GM12864 (cell line): Measurements from ENCODE around the gene GARS1.

Source experiments
- DNase-seq: peaks from one replicate; pipeline ENCODE4 v3.0.0-alpha.2; 2011; ENCODE audit warnings: low read depth
- H3K4me3 ChIP-seq: 2 replicates; pipeline ENCODE4 v1.5.1; 2011; ENCODE audit warnings: mild to moderate bottlenecking, low read depth, low read length, control low read depth
- CTCF ChIP-seq: IDR thresholded peaks from 2 replicates; pipeline ENCODE4 v1.5.1; 2011; ENCODE audit warnings: low read depth, mild to moderate bottlenecking, moderate library complexity, low read length, control low read depth, inconsistent platforms; ENCODE audit errors: missing control alignments

Gene GARS1

DNA sequence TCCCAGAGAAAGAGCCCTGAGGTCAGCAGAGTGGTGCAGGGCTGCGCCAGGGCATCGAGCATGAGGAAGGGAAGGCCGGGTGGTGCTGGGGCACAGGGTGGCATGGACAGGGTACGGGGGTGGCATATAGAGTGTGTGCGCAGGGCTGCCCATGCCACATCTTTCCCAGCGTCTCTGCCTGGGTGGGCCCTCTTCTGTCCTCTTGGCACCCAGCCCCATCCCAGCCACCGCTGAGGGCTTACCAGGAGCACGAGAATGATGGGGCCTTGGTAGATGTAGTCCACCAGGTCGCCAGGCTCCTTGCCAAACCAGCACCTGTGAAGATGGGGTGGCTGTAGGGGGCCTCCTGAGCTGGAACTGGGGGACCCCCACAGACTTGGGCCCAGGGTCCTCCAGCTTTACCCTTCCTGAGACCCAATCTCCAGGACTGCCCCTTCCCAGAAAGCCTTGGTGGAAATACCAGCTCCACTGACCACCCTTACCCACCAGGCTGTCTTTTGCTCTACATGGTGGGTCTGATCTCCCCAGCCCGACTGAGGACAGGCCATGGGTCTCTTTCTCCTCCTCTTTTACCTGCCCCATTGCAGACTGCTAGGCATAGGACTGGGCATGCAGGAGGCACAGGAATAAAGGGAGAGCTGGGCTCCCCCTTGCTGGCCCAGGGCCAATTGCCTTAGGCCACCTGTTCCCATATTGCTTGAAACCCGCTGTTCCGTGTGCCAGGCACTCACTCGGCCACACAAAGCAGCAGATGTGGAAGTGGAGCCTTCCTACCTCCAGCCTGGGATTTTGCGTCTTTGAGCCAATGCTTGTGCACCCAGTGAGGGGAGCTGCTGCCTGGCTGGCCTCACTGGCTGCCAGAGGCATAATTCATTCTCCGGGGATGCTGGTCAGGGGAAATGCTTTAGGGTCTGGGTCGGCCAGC is 65.9 kb downstream of the GARS1 start:
- no peak overlapping the region for H3K4me3 ChIP-seq
- no peak for TF ChIP-seq CTCF
- no peak for DNase-seq

DNA sequence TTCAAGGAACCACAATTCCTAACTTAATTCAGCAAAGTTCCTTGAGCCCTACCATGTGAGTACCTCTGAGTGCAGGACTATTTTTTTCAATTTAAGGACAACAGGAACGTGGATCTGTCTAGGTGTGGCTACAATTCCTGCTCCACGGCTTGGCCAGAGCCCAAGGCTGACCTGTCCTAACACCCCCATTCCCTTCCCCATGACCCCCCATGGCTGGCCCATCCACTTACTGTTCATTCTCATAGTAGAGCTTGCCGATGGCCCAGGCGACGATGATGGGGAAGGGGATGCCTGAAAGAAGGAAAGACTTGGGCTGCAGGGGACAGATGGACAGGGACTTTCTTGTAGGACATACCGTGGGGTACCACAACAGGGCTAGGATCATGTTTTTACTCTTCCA is 67.2 kb downstream of the GARS1 start:
- no peak for TF ChIP-seq CTCF
- no peak for DNase-seq
- no peak overlapping the region for H3K4me3 ChIP-seq

- DNase-seq: no peak
- no peak overlapping the region for H3K4me3 ChIP-seq
- TF ChIP-seq CTCF: no peak
Observed at GRCh38 chr7:30662431-30662939, 67.8 kb downstream of the GARS1 start.

DNA sequence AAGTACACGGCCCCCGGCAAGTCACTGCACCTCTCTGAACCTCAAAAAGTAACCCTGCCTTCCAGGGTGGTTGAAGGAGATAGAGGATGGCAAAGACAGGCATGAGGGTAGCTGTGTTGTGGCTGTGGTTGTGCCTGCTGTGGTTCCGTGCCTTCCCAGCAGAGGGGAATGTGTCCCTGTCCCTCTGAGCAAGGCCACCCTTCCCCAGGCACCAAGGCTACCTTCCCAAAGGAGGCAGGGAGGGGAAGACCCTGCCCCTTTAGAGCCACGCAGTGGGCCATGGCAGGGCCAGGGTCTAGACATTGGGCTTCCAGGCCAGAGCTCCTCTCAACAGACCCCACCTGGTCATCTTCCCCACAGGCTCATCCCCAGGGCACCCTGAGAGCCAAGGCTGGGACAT is 68.7 kb downstream of the GARS1 start:
- no peak for TF ChIP-seq CTCF
- no peak overlapping the region for H3K4me3 ChIP-seq
- no peak for DNase-seq

DNA sequence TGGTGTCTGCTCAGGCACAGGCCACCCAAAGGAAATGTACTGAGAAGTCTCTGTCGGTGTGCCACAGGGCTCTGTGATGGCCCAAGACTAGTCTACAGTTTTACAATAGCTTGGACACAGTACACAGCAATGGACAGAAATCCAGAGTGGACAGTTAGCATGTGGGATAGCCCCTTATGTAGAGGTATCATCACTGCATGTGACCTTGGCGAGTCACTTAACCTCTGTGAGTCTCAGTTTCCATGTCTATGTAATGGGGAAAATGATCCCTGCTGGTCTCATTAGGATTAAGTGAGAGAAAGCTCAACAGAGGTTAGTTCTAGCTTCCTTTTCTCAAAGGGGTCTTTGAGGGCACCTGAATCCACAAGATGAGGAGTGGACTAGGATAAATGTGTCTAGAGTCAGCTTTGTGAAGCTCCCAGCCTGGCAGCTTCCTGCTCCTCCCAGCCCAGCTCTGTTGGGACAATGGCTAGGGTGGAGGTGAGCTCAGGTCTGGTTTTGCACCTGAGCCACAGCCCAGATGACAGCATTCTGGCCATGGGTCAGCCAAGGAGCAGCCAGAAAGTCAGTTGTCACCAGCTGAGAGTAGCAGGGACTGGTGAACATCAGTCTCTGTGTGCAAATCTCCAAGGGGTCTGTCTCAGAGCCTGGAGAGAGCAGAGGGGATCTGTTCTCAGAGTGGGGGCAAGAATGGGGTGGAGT is 69.7 kb downstream of the GARS1 start:
- no peak for DNase-seq
- no peak for TF ChIP-seq CTCF
- no peak overlapping the region for H3K4me3 ChIP-seq

GRCh38 chr7:30665043-30665442 is 70.4 kb downstream of the GARS1 start:
- TF ChIP-seq CTCF: no peak
- DNase-seq: no peak
- no peak overlapping the region for H3K4me3 ChIP-seq

GRCh38 chr7:30665449-30665848 is 70.8 kb downstream of the GARS1 start:
- no peak for DNase-seq
- H3K4me3 ChIP-seq: no peak overlapping the region
- no peak for TF ChIP-seq CTCF
